Measurements from ENCODE around the gene CHCHD3. TPM values are rescaled to one million over a fixed set of nuclear protein-coding genes. Genes with fewer than 3 reads are reported as not detected.
"Not testable (repeated sequence)": the region's sequence is repeated elsewhere in the genome, so short reads cannot be mapped to it uniquely, and the experiment has no call there.

The CHCHD3 gene
- total and polyA plus RNA-seq, 2 experiments from 2014 or later: 65.3 to 68.5 TPM

DNA sequence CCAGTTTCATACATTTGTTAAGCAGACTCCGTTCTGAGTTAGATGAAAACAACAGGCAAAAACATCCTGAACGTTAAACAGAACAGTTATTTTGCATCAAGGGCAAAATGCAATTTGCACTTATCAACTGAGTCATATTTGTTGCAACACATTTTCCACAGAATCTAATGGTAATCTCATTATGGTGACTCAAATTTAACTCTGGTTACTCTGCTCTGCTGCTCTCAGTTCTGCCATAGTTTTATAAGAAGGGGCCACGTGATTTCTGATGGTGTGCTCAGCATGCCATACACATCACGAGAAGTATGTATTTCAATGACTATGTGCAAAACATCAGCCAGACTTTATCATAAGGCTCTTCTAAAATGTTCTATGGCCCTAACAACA, 148.8 kb downstream of the CHCHD3 start:
- no peaks in the 10 kb centered on the region for H3K9me3 ChIP-seq (ENCODE audit: low read depth)
- no peaks in the 10 kb centered on the region for H4K20me1 ChIP-seq (ENCODE audit: insufficient read depth, poor library complexity, severe bottlenecking)
- no peak overlapping the region for H3K4me3 ChIP-seq
- whole genome bisulfite sequencing (ENCODE audit: low lambda C conversion rate, missing lambda C conversion rate): 77% methylated on average over 4 of the region's 4 CpGs
- no peak overlapping the region for H2AFZ ChIP-seq
- TF ChIP-seq EZH2 (IDR thresholded peaks at IDR 0.05; ENCODE audit: borderline replicate concordance) (no peak), EZH2phosphoT487 (IDR thresholded peaks at IDR 0.05; ENCODE audit: low read depth, severe bottlenecking, unreplicated experiment) (no peak)
- TF ChIP-seq, protein P1, sequence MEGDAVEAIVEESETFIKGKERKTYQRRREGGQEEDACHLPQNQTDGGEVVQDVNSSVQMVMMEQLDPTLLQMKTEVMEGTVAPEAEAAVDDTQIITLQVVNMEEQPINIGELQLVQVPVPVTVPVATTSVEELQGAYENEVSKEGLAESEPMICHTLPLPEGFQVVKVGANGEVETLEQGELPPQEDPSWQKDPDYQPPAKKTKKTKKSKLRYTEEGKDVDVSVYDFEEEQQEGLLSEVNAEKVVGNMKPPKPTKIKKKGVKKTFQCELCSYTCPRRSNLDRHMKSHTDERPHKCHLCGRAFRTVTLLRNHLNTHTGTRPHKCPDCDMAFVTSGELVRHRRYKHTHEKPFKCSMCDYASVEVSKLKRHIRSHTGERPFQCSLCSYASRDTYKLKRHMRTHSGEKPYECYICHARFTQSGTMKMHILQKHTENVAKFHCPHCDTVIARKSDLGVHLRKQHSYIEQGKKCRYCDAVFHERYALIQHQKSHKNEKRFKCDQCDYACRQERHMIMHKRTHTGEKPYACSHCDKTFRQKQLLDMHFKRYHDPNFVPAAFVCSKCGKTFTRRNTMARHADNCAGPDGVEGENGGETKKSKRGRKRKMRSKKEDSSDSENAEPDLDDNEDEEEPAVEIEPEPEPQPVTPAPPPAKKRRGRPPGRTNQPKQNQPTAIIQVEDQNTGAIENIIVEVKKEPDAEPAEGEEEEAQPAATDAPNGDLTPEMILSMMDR (IDR thresholded peaks at IDR 0.05; ENCODE audit: poor library complexity): no peak
- peak; percentile 48 for DNase-seq (ENCODE audit: low spot score)
- no peaks in the 10 kb centered on the region for H3K9me2 ChIP-seq (replicated peaks; ENCODE audit: insufficient read depth)
- H3K79me2 ChIP-seq: peaks cover 3% of the 10 kb centered on the region
- H3K27ac ChIP-seq: peak overlapping the region; percentile 84
- H3K27me3 ChIP-seq: no peaks in the 10 kb centered on the region
- no peak overlapping the region for H3K4me2 ChIP-seq
- no peaks in the 10 kb centered on the region for H3K36me3 ChIP-seq (replicated peaks; ENCODE audit: insufficient read depth, low read depth)
- no peaks in the 10 kb centered on the region for H3K4me1 ChIP-seq (ENCODE audit: insufficient read depth)

- Histone ChIP-seq H3K27ac (peak overlapping the region; percentile 81), H3K27me3 (no peaks in the 10 kb centered on the region), H3K4me3 (no peak overlapping the region), H3K9me2 (replicated peaks; ENCODE audit: insufficient read depth) (no peaks in the 10 kb centered on the region), H2AFZ (no peak overlapping the region), H3K79me2 (peaks cover 3% of the 10 kb centered on the region), H4K20me1 (ENCODE audit: insufficient read depth, poor library complexity, severe bottlenecking) (no peaks in the 10 kb centered on the region), H3K4me1 (ENCODE audit: insufficient read depth) (no peaks in the 10 kb centered on the region), H3K36me3 (replicated peaks; ENCODE audit: insufficient read depth, low read depth) (no peaks in the 10 kb centered on the region), H3K4me2 (no peak overlapping the region), H3K9me3 (ENCODE audit: low read depth) (no peaks in the 10 kb centered on the region)
- 80% methylated on average over 7 of the region's 7 CpGs for WGBS (ENCODE audit: low lambda C conversion rate, missing lambda C conversion rate)
- TF ChIP-seq EZH2 (IDR thresholded peaks at IDR 0.05; ENCODE audit: borderline replicate concordance): no peak
- TF ChIP-seq EZH2phosphoT487 (IDR thresholded peaks at IDR 0.05; ENCODE audit: low read depth, severe bottlenecking, unreplicated experiment): no peak
- TF ChIP-seq, protein P1 (IDR thresholded peaks at IDR 0.05; ENCODE audit: poor library complexity): no peak
- no peak for DNase-seq (ENCODE audit: low spot score)
Observed at GRCh38 chr7:132932296-132933071, 149.4 kb downstream of the CHCHD3 start.

- no peak overlapping the region for H3K27ac ChIP-seq
- H3K9me3 ChIP-seq (ENCODE audit: low read depth): no peaks in the 10 kb centered on the region
- H4K20me1 ChIP-seq (ENCODE audit: insufficient read depth, poor library complexity, severe bottlenecking): no peaks in the 10 kb centered on the region
- TF ChIP-seq, protein P1 (IDR thresholded peaks at IDR 0.05; ENCODE audit: poor library complexity): peak; percentile 33
- TF ChIP-seq EZH2 (IDR thresholded peaks at IDR 0.05; ENCODE audit: borderline replicate concordance): no peak
- H3K4me2 ChIP-seq: no peak overlapping the region
- H3K4me3 ChIP-seq: no peak overlapping the region
- peaks cover 3% of the 10 kb centered on the region for H3K79me2 ChIP-seq
- no peaks in the 10 kb centered on the region for H3K9me2 ChIP-seq (replicated peaks; ENCODE audit: insufficient read depth)
- DNase-seq (ENCODE audit: low spot score): no peak
- H3K36me3 ChIP-seq (replicated peaks; ENCODE audit: insufficient read depth, low read depth): no peaks in the 10 kb centered on the region
- no peaks in the 10 kb centered on the region for H3K27me3 ChIP-seq
- 73% methylated on average over 4 of the region's 4 CpGs for WGBS (ENCODE audit: low lambda C conversion rate, missing lambda C conversion rate)
- H2AFZ ChIP-seq: no peak overlapping the region
- H3K4me1 ChIP-seq (ENCODE audit: insufficient read depth): no peaks in the 10 kb centered on the region
Observed at GRCh38 chr7:132930881-132931280, 151.0 kb downstream of the CHCHD3 start.

- not testable (repeated sequence) for H3K79me2 ChIP-seq; H3K9me2 ChIP-seq (replicated peaks; ENCODE audit: insufficient read depth); H3K27ac ChIP-seq; H3K27me3 ChIP-seq; DNase-seq (ENCODE audit: low spot score); H3K36me3 ChIP-seq (replicated peaks; ENCODE audit: insufficient read depth, low read depth); H3K4me1 ChIP-seq (ENCODE audit: insufficient read depth); H2AFZ ChIP-seq; H3K4me2 ChIP-seq; H3K4me3 ChIP-seq; H3K9me3 ChIP-seq (ENCODE audit: low read depth); H4K20me1 ChIP-seq (ENCODE audit: insufficient read depth, poor library complexity, severe bottlenecking)
- WGBS (ENCODE audit: low lambda C conversion rate, missing lambda C conversion rate): 76% methylated on average over 5 of the region's 5 CpGs
Observed at GRCh38 chr7:132929944-132930343, 151.9 kb downstream of the CHCHD3 start.

All from hepatocyte (in vitro differentiated cells).